Activated naive CD4-positive, alpha-beta T cell treated with anti-CD3 and anti-CD28 coated beads, Interleukin-2, amount 50 U/mL, for 24 hours (primary cell): ENCODE measurements around the gene NPIPA3.
"Not testable (repeated sequence)": the region's sequence is repeated elsewhere in the genome, so short reads cannot be mapped to it uniquely, and the experiment has no call there.

Experiments
- H3K27ac Mint-ChIP-seq: one replicate; pipeline ENCODE4 v1.8.0; 2021; ENCODE audit warnings: mild to moderate bottlenecking, mixed read lengths
- H3K27me3 Mint-ChIP-seq: one replicate; pipeline ENCODE4 v1.8.0; 2021; ENCODE audit warnings: mixed read lengths
- H3K36me3 Mint-ChIP-seq: one replicate; pipeline ENCODE4 v1.8.0; 2021; ENCODE audit warnings: mixed read lengths
- H3K4me1 Mint-ChIP-seq: one replicate; pipeline ENCODE4 v1.8.0; 2021; ENCODE audit warnings: mixed read lengths
- H3K4me3 Mint-ChIP-seq: one replicate; pipeline ENCODE4 v1.8.0; 2021; ENCODE audit warnings: mild to moderate bottlenecking, mixed read lengths
- H3K9me3 Mint-ChIP-seq: one replicate; pipeline ENCODE4 v1.8.0; 2021; ENCODE audit warnings: mixed read lengths

Gene NPIPA3

GRCh38 chr16:14703156-14704011, at the start of gene NPIPA3:
Gene NPIPA3, plus strand, starts transcription at chr16:14703411. Its CDS starts 5,533 bp downstream, at chr16:14708944.
- H3K9me3 Mint-ChIP-seq, H3K36me3 Mint-ChIP-seq, H3K4me1 Mint-ChIP-seq, H3K27ac Mint-ChIP-seq, H3K4me3 Mint-ChIP-seq, H3K27me3 Mint-ChIP-seq: not testable (repeated sequence)

- Mint-ChIP-seq H3K9me3 (no peaks in the 10 kb centered on the region), H3K4me1 (peaks cover 6% of the 10 kb centered on the region), H3K27me3 (no peaks in the 10 kb centered on the region), H3K4me3 (no peak overlapping the region), H3K36me3 (peaks cover 7% of the 10 kb centered on the region), H3K27ac (no peak overlapping the region)
Observed at GRCh38 chr16:14658063-14658462, 45.1 kb upstream of the NPIPA3 start.

- H3K4me1 Mint-ChIP-seq: peaks cover 4% of the 10 kb centered on the region
Observed at GRCh38 chr16:14667347-14668266, 35.6 kb upstream of the NPIPA3 start.

DNA sequence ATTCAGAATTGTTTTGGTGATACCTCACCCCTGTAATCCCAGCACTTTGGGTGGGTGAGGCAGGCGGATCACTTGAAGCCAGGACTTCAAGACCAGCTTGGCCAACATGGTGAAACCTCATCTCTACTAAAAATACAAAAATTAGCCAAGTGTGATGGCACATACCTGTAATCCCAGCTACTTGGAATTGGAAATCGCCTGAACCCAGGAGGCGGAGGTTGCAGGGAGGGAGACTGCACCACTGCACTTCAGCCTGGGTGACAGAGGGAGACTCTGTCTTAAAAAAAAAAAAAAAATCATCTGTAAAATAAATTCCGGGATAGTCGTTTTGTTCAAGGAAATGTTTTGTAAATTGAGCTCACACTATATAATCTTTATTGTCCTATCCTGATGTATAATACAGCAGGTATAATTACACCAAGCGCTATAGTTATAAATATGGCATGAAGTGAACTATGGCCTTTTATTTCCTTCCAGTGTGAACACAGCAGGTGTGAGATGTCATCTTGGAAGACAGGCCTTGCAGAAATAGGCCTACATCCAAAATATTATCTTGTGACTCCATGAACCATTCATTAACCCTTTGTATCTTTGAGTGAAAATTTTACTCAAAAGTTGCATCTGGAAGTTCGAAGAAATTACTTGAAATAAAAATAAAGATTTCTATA, 34.5 kb upstream of the NPIPA3 start:
- Mint-ChIP-seq H3K4me1 (peaks cover 9% of the 10 kb centered on the region), H3K36me3 (peaks cover 9% of the 10 kb centered on the region), H3K4me3 (no peak overlapping the region), H3K27me3 (no peaks in the 10 kb centered on the region), H3K27ac (no peak overlapping the region), H3K9me3 (no peaks in the 10 kb centered on the region)

More at GRCh38 chr16:14667347-14668266, 35.6 kb upstream of the NPIPA3 start:
- H3K4me3 Mint-ChIP-seq: no peak overlapping the region
- H3K27ac Mint-ChIP-seq: no peak overlapping the region
- no peaks in the 10 kb centered on the region for H3K9me3 Mint-ChIP-seq
- peaks cover 11% of the 10 kb centered on the region for H3K36me3 Mint-ChIP-seq
- no peaks in the 10 kb centered on the region for H3K27me3 Mint-ChIP-seq

GRCh38 chr16:14669776-14670175, 33.4 kb upstream of the NPIPA3 start:
- Mint-ChIP-seq H3K27me3 (no peaks in the 10 kb centered on the region), H3K27ac (no peak overlapping the region), H3K4me1 (peaks cover 13% of the 10 kb centered on the region), H3K36me3 (peaks cover 7% of the 10 kb centered on the region), H3K4me3 (no peak overlapping the region), H3K9me3 (no peaks in the 10 kb centered on the region)

DNA sequence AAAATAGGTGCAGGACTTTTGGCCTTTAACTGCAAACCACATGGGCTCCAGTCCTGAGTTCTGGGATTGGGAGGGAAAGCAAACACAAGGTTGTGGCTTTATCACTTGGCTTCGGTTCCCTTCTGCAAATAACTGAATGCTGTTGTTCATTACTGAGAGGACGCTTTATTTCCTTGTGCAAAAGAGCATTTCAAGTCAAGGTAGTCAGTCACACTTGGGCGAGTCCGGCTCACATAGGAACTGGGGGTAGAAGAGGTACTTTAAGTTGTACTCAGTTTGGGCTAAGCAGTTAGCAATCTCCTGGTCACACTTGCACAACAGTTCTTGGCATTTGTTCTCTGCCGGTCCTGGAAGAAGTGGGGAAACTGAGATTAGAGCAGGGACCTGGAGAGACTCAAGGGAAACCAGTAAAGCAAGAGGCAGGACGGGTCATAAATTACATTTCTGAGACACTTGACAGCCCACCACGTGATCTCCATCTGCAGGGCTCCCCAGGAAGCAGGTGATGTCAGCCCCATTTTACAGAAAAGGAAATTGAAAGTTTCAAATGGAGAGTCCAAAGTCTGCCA, 30.7 kb upstream of the NPIPA3 start:
- Mint-ChIP-seq H3K4me3 (no peak overlapping the region), H3K9me3 (no peaks in the 10 kb centered on the region), H3K27ac (no peak overlapping the region), H3K36me3 (no peaks in the 10 kb centered on the region), H3K27me3 (no peaks in the 10 kb centered on the region), H3K4me1 (peaks cover 13% of the 10 kb centered on the region)

DNA sequence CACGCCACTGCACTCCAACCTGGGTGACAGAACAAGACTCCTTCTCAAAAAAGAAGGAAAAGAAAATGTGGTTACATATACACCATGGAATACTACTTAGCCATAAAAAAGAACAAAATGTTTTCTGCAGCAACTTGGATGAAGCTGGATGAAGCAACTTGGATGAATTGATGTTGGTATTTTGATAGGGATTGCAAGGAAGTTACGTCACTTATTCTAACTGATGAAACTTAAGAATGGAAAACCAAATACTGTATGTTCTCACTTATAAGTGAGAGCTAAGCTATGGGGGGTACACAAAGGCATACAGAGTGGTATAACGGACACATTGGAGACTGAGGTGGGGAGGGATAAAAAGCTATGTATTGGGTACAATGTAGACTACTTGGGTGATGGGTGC, 26.6 kb upstream of the NPIPA3 start:
- Mint-ChIP-seq H3K36me3 (no peaks in the 10 kb centered on the region), H3K27ac (no peak overlapping the region), H3K9me3 (no peaks in the 10 kb centered on the region), H3K4me3 (no peak overlapping the region), H3K4me1 (peaks cover 13% of the 10 kb centered on the region), H3K27me3 (no peaks in the 10 kb centered on the region)

- H3K9me3 Mint-ChIP-seq: no peaks in the 10 kb centered on the region
- no peak overlapping the region for H3K4me3 Mint-ChIP-seq
- no peaks in the 10 kb centered on the region for H3K27me3 Mint-ChIP-seq
- H3K36me3 Mint-ChIP-seq: no peaks in the 10 kb centered on the region
- peaks cover 8% of the 10 kb centered on the region for H3K4me1 Mint-ChIP-seq
- H3K27ac Mint-ChIP-seq: peak overlapping the region; percentile 47
Observed at GRCh38 chr16:14677627-14678026, 25.6 kb upstream of the NPIPA3 start.

DNA sequence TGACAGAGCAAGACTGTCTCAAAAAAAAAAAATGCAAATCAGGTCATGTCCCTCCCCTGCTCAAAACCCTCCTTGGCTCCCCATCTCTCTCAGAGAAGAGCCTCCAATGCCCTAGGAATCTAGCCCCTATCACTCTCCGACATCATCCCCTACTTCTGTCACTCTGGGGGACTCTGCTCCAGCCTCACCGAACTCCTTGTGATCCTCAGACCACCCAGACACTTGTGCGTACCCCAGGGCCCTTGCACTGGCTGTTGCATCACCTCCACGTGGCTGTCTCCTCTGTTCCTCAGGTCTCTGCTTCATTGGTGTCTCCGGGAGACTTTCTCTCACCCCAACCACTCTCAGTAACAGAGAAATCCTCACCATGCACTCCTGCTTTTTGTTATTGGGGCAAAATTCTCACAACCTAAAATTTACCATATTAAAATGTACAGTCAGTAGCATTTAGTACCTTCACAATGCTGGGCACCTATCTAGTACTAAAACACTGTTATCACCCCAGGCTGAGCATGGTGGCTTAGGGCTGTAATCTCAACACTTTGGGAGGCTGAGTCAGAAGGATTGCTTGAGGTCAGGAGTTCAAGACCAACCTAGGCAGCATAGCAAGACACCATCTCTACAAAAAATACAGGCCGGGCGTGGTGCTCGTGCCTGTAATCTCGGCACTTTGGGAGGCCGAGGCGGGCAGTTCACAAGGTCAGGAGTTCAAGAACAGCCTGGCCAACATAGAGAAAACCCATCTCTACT, 24.3 kb upstream of the NPIPA3 start:
- peaks cover 1% of the 10 kb centered on the region for H3K4me1 Mint-ChIP-seq
- no peak overlapping the region for H3K4me3 Mint-ChIP-seq
- no peaks in the 10 kb centered on the region for H3K27me3 Mint-ChIP-seq
- H3K9me3 Mint-ChIP-seq: no peaks in the 10 kb centered on the region
- H3K27ac Mint-ChIP-seq: no peak overlapping the region
- no peaks in the 10 kb centered on the region for H3K36me3 Mint-ChIP-seq

- H3K9me3 Mint-ChIP-seq, H3K36me3 Mint-ChIP-seq, H3K27me3 Mint-ChIP-seq, H3K27ac Mint-ChIP-seq, H3K4me3 Mint-ChIP-seq, H3K4me1 Mint-ChIP-seq: not testable (repeated sequence)
Observed at GRCh38 chr16:14680396-14680795, 22.8 kb upstream of the NPIPA3 start.

DNA sequence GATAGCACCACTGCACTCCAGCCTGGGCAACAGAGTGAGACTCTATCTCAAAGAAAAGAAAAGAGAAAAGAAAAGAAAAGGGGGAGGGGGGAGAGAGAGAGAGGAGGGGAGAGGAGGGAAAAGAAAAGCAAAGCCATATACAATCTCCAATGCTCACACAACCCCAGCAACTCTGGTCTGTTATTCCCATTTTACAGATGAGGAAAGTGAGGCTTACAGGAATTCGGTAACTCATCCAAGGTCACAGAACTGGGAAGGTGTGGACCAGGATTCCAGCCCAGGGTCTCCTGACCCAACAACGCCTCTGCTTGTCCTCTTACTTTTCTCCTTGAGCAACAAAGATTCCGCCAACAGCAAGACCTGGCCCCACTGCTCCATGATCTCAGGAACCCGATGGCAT, 22.1 kb upstream of the NPIPA3 start:
- Mint-ChIP-seq H3K27ac (no peak overlapping the region), H3K4me3 (no peak overlapping the region), H3K36me3 (no peaks in the 10 kb centered on the region), H3K4me1 (no peaks in the 10 kb centered on the region), H3K9me3 (no peaks in the 10 kb centered on the region), H3K27me3 (no peaks in the 10 kb centered on the region)

GRCh38 chr16:14682121-14682520, 21.1 kb upstream of the NPIPA3 start:
- H3K4me3 Mint-ChIP-seq: no peak overlapping the region
- no peaks in the 10 kb centered on the region for H3K27me3 Mint-ChIP-seq
- H3K36me3 Mint-ChIP-seq: no peaks in the 10 kb centered on the region
- H3K9me3 Mint-ChIP-seq: no peaks in the 10 kb centered on the region
- no peaks in the 10 kb centered on the region for H3K4me1 Mint-ChIP-seq
- no peak overlapping the region for H3K27ac Mint-ChIP-seq

DNA sequence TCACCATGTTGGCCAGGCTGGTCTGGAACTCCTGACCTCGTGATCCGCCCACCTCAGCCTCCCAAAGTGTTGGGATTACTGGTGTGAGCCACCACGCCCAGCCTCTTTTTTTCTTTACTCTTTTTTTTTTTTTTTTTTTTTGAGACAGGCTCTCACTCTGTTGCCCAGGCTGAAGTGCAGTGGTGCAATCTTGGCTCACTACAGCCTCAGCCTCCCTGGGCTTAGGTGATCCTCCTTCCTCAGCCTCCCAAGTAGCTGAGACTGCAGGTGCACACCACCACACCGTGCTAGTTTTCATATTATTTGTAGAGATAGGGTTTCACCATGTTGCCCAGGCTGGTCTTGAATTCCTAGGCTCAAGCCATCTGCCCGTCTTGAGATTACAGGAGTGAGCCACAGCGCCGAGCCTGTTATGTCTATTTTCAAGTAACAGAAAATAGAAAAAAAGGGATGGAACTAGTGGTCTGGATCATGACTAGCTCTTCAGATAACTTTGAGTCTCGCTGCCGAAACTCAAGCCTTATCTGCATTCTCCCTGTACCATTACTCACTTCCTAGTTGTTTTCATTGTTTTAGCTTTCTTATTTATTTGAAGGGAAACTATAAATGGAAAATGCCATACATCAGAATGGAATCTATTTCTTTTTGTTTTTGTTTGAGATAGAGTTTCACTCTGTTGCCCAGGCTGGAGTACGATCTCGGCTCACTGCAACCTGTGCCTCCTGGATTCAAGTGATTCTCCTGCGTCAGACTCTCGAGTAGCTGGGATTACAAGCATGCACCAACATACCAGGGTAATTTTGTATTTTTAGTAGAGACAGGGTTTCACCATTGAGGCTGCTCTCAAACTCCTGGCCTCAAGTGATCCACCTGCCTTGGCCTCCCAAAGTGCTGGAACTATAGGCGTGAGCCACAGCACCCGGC, 17.1 kb upstream of the NPIPA3 start:
- not testable (repeated sequence) for H3K36me3 Mint-ChIP-seq, H3K27me3 Mint-ChIP-seq, H3K4me1 Mint-ChIP-seq, H3K9me3 Mint-ChIP-seq, H3K4me3 Mint-ChIP-seq, H3K27ac Mint-ChIP-seq

DNA sequence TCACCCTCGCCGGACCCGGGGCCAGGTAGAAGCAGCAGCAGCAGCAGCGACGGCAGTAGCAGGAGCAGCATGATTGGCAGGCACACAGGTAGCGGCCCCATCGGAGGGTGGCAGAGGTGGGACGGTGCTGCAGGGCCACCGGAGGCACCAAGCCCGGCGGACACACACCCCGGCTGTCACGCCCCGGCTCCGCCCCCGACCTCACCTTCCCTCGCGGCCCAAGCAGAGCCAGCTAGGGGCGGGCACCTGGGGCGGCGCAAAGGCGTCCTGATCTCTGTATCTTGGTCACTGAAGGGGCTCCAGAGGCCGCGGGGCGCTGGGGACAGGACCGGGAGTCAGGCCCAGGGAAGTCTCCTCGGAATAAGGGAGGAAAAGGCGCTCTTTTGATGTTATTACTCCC, 9.1 kb upstream of the NPIPA3 start, which contains the start of gene PLA2G10:
TSS of gene PLA2G10 (minus strand) at position 180 of the 400 bp plus-strand sequence. CDS start at position 101, 79 bp downstream.
- not testable (repeated sequence) for H3K27ac Mint-ChIP-seq, H3K4me3 Mint-ChIP-seq, H3K36me3 Mint-ChIP-seq, H3K27me3 Mint-ChIP-seq, H3K9me3 Mint-ChIP-seq, H3K4me1 Mint-ChIP-seq
